Measurements from ENCODE around the gene DNAH7.
"Not testable (repeated sequence)": the region's sequence is repeated elsewhere in the genome, so short reads cannot be mapped to it uniquely, and the experiment has no call there.

DNAH7 gene

DNA sequence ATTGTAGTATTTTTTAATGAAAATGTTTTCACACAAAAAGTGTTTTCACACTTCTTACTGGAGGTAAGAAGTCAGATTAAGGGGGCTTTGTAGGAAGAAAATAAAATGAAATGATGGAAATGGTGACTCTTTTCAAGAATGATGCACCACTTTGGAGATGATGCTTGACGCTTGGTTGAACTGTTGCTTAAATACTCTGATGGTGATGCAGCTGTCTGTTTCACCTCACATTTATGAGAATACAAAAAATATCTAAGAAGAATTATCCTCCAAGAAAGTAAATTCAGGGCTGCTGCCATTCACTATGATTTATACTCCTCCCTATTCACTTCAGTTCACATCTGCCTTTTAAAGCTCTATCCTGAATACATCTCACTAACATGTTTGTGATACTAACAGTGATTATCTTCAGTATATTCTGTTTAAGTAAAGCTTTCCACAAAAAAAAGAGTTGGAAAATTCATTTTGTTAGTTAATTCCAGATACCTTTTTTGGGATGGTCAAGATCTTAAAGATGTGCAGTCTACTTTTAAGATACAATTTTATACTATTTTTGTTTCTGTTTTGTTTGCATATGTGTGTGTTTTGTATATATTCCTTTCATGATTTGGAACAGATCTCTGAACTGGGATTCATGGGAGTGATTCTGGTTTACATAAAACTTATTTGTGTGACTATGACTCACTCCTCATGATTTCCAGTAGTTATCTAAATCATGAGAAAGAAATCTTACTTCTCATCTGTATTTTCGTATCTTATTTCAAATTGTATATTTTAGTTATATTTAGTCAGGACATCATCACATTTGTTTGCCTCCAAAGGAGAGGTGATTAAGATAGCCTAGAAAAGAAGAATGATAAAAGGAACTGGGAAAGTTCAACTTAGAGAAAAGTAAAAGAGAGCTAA, 358.5 kb downstream of the DNAH7 start:
- DNase-seq = no peak

DNA sequence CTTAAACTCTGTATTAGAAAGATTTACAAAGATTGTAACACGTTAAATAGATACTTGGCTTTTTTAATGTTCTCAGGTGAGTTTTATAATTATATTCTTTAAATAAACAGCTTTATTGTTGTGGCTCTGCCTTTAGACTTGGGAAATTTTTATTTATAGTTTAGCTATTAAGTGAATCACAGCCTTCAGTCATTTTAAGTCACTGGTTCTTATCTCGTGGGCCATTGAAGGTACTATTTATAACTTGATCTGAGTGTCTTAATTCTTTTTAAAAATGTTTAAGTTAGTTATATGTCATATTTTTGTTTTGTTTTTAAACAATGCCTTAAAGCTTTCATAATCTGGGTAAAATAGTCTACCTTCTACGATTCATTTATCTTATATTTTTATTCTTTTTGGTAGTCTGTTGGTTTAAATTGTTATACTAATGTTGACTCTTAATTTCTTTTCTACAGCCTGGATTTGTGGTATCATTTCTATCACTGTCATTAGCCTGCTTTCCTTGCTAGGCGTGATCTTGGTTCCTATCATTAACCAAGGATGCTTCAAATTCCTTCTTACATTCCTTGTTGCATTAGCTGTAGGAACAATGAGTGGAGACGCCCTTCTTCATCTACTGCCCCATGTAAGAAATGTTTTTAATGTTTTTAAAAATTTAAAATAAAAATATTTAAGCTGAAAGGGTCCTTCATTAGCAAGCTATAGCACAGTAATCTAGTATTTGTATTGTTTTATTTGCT, 362.3 kb downstream of the DNAH7 start:
- DNase-seq = no peak

DNA sequence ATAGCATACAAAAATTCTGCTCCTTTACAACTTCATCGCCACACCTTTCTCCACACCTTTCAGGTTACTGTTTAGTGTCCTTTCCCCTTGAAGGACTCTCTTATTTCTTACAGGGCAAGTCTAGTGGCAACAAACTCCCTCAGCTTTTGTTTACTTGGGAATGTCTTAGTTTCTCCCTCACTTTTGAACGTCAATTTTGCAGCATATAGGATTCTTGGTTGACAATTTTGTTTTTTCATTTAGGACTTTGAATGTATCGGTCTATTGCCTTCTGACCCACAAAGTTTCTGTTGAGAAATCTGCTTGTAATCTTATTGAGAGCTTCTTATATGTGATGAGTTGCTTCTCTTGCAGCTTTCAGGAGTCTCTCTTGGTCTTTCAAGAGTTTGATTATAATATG, 368.2 kb downstream of the DNAH7 start:
- no peak for DNase-seq

DNA sequence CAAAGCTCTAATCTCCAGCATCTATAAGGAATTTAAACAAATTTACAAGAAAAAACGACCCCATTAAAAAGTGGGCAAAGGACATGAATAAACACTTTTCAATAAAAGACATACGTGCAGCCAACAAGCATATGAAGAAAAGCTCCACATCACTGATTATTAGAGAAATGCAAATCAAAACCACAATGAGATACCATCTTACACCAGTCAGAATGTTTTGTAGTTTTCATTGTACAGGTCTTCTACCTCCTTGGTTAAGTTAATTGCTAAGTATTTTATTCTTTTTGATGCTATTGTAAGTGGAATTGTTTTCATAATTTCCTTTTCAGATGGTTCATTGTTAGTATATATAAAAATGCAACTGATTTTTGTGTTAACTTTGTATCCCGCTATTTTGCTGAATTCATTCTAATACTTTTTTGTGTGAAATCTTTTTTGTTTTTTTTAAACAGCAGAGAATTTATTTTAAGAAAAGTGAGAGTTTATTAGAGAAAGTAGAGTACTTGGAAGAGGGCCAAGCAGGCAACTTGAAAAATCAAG, 370.9 kb downstream of the DNAH7 start:
- no peak for DNase-seq

DNA sequence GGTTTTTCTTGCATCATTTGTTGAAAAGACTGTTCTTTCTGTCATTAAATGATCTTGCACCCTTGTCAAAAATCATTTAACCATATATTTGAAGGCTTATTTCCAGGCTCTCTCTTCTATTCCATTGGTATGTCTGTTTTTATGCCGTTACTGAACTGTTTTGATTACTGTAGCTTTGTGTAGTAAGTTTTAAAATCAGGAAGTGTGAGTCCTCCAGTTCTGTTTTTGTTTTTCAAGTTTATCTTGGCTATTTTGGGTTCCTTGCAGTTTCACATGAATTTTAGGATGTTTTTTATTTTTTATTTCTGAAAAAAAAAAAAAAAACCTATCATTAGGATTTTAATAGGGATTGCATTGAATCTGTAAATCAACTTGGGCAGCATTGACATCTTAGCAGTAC, 372.6 kb downstream of the DNAH7 start:
- DNase-seq = no peak

DNA sequence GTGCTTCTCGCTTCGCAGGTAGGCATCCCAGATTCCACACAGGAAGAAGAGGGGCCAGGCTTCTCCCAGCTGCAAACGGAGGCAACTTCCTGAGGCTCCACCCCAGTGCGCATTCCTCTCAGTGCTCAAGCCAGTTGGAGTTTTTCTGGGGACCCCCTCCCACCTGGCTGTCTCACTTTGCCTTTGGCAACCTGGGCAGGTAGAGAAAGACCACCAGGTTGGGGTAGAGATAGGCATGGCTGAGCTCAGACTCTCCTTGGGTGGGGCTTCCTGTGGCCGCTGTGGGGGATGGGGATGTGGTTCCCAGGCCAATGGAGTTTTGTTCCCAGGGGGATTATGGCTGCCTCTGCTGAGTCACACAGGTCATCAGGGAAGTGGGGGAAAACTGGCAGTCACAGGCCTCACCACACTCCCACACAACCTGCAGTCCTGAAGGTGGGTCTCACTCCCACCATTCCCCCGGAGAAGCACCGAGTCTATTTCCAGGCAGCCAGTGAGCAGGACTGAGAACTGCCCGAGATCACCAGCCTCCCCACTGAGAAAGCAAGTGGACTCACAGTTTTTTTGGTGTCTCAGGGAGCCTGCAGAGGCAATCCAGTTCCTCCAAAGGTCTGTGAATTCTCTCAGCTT, 373.5 kb downstream of the DNAH7 start:
- no peak for DNase-seq

DNA sequence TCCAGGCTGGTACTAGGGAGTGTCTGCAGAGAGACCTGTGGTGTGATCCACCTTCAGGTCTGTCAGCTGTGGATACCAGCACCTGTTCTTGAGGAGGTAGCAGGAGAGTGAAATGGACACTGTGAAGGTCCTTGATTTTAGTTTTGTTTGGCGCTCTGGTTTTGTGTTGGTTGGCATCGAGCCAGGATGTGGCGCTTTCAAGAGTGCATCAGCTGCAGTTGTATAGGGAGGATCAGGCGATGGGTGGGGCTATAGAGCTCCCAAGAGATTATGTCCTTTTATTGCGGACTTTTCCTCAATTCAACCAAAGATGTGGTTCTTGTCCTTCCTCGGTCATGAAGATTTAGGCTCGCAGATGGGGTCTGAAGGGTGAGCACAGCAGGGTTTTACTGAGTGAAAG, 374.1 kb downstream of the DNAH7 start:
- DNase-seq = no peak

DNA sequence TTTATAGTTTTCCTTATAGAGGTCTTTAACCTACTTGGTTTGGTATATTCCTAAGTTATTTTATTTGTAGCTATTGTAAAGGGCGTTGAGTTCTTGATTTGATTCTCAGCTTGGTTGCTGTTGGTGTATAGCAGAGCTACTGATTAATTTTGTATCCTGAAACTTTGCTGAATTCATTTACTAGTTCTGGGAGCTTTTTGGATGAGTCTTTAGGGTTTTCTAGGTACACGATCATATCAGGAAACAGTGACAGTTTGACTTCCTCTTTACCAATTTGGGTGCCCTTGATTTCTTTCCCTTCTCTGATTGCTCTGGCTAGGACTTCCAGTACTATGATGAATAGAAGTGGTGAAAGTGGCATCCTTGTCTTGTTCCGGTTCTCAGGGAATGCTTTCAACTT, 376.1 kb downstream of the DNAH7 start:
- DNase-seq = not testable (repeated sequence)

Data from amniotic stem cell (primary cell).